A673 (cell line): Measurements from ENCODE around the gene CDH12. TPM values are rescaled to one million over a fixed set of nuclear protein-coding genes. Genes with fewer than 3 reads are reported as not detected.

Experiments used
- BruUV-seq: library from RNA; stranded (reverse); fragments of 400-500 nt; replicated peaks from 2 replicates; lab custom pipeline; 2021; lab: Mats Ljungman, UMichigan
- CTCF ChIA-PET: fragments of 300-600 bp; sonication (Branson Sonifier 250); formaldehyde crosslinking; loops from one replicate; lab custom pipeline; 2022; ENCODE audit warnings: antibody characterized with exemption; lab: Charles Lee
- POLR2A ChIA-PET: fragments of 300-600 bp; sonication (Branson Sonifier 250); formaldehyde crosslinking; loops from one replicate; lab custom pipeline; 2022; ENCODE audit warnings: antibody characterized with exemption; ENCODE audit not compliant: low non-redundant PET; lab: Charles Lee
- DNase-seq: peaks from one replicate; pipeline ENCODE4 v3.0.0-alpha.2; 2015; ENCODE audit warnings: low spot score
- H3K27ac ChIP-seq: fragments of 200-600 bp; sonication (generic); 2 replicates; pipeline ENCODE4 v1.5.1; 2016; ENCODE audit warnings: mixed run types, low read depth, mild to moderate bottlenecking, mixed read lengths, antibody characterized with exemption, low read length; ENCODE audit not compliant: poor library complexity, severe bottlenecking
- H3K27me3 ChIP-seq: fragments of 200-600 bp; sonication (generic); replicated peaks from 2 replicates; pipeline ENCODE4 v1.6.1; 2017; ENCODE audit warnings: mixed run types, low read depth, mild to moderate bottlenecking, mixed read lengths, antibody characterized with exemption, low read length; ENCODE audit not compliant: insufficient read depth, poor library complexity
- H3K36me3 ChIP-seq: fragments of 200-600 bp; sonication (generic); 2 replicates; pipeline ENCODE4 v1.6.1; 2016; ENCODE audit warnings: mixed run types, mild to moderate bottlenecking, mixed read lengths, antibody characterized with exemption, low read length; ENCODE audit not compliant: insufficient read depth, poor library complexity, severe bottlenecking
- H3K4me1 ChIP-seq: fragments of 200-600 bp; sonication (generic); 2 replicates; pipeline ENCODE4 v1.6.1; 2017; ENCODE audit warnings: mixed run types, mild to moderate bottlenecking, mixed read lengths, antibody characterized with exemption, low read length; ENCODE audit not compliant: insufficient read depth, poor library complexity, severe bottlenecking
- H3K4me3 ChIP-seq: fragments of 200-600 bp; sonication (generic); 2 replicates; pipeline ENCODE4 v1.5.1; 2016; ENCODE audit warnings: low read depth, mixed run types, mild to moderate bottlenecking, mixed read lengths, low read length; ENCODE audit not compliant: poor library complexity, severe bottlenecking
- H3K9me3 ChIP-seq: fragments of 200-600 bp; sonication (generic); 2 replicates; pipeline ENCODE4 v1.6.1; 2016; ENCODE audit warnings: mixed run types, low read depth, mild to moderate bottlenecking, mixed read lengths, antibody characterized with exemption, low read length; ENCODE audit not compliant: poor library complexity, severe bottlenecking
- CTCF ChIP-seq: fragments of 300-800, 200-600 bp; sonication (generic); conservative IDR thresholded peaks from 2 replicates; pipeline ENCODE4 v1.5.1; 2017; ENCODE audit warnings: low read depth, mild to moderate bottlenecking, antibody characterized with exemption, low read length, moderate library complexity, mixed read lengths
- EZH2 ChIP-seq: fragments of 200-600 bp; sonication (generic); IDR thresholded peaks from 2 replicates; pipeline ENCODE4 v1.6.1; 2017; ENCODE audit warnings: borderline replicate concordance, low read depth, mild to moderate bottlenecking, mixed read lengths, antibody characterized with exemption, low read length; ENCODE audit not compliant: poor library complexity, severe bottlenecking
- intact Hi-C: fragments of 100-400 bp; cut with micrococcal nuclease; formaldehyde crosslinking; loops from one replicate; pipeline ENCODE4 v1.10.0; 2022; ENCODE audit not compliant: unreplicated experiment
- total RNA-seq: library from RNA; stranded (reverse); gene quantifications from 2 replicates; pipeline ENCODE4 v1.2.3, GENCODE V29; 2021

The CDH12 gene
- total RNA-seq, 1 experiment from 2014 or later, result 39.5 TPM

GRCh38 chr5:22352493-22352892 is 500.7 kb downstream of the CDH12 start:
- H3K4me1 ChIP-seq, result no peaks in the 10 kb centered on the region
- intact Hi-C loops, result loop anchor here (10.0 kb wide), 1 partner anchor 538 kb away; no protein-coding TSS in a partner anchor
- no peaks in the 10 kb centered on the region for H3K9me3 ChIP-seq
- H3K4me3 ChIP-seq, result no peak overlapping the region
- TF ChIP-seq EZH2, result no peak
- no peak for TF ChIP-seq CTCF
- no peak overlapping the region for H3K27ac ChIP-seq
- no peaks in the 10 kb centered on the region for H3K36me3 ChIP-seq
- DNase-seq, result no peak
- BruUV-seq, result no TSS peak
- no peaks in the 10 kb centered on the region for H3K27me3 ChIP-seq
- CTCF ChIA-PET, result no interaction called here
- POLR2A ChIA-PET, result no interaction called here

GRCh38 chr5:22351178-22351577 is 502.0 kb downstream of the CDH12 start:
- no peaks in the 10 kb centered on the region for H3K36me3 ChIP-seq
- TF ChIP-seq EZH2 (no peak), CTCF (no peak)
- no peaks in the 10 kb centered on the region for H3K9me3 ChIP-seq
- no peaks in the 10 kb centered on the region for H3K4me1 ChIP-seq
- DNase-seq, result no peak
- CTCF ChIA-PET, result no interaction called here
- H3K27ac ChIP-seq, result no peak overlapping the region
- BruUV-seq, result no TSS peak
- no peak overlapping the region for H3K4me3 ChIP-seq
- H3K27me3 ChIP-seq, result no peaks in the 10 kb centered on the region
- intact Hi-C loops, result loop anchor here (10.0 kb wide), 1 partner anchor 536 kb away; no protein-coding TSS in a partner anchor
- POLR2A ChIA-PET, result interaction anchor here (0.6 kb wide), 1 partner anchor 279 kb away, joined by 3 read pairs; no protein-coding TSS in a partner anchor

GRCh38 chr5:22348027-22348426 is 505.1 kb downstream of the CDH12 start:
- DNase-seq, result no peak
- no peak overlapping the region for H3K27ac ChIP-seq
- TF ChIP-seq EZH2 (no peak), CTCF (no peak)
- H3K4me1 ChIP-seq, result no peaks in the 10 kb centered on the region
- H3K4me3 ChIP-seq, result no peak overlapping the region
- H3K36me3 ChIP-seq, result no peaks in the 10 kb centered on the region
- no TSS peak for BruUV-seq
- H3K9me3 ChIP-seq, result no peaks in the 10 kb centered on the region
- ChIA-PET POLR2A (no interaction called here), CTCF (no interaction called here)
- no peaks in the 10 kb centered on the region for H3K27me3 ChIP-seq
- intact Hi-C loops, result no loop called here
